ENCODE data around the gene C16orf90.

- TF ChIP-seq CTCF (IDR thresholded peaks at IDR 0.05): no peak
- no peak for TF ChIP-seq ZFX (IDR thresholded peaks at IDR 0.05; ENCODE audit: borderline replicate concordance)
These were observed 20.6 kb upstream of the C16orf90 start for GRCh38 chr16:3515897-3516296.

Measured in 22Rv1 (cell line).